Glomerular visceral epithelial cell (primary cell): ENCODE results near the gene SYTL5.
A peak's percentile ranks its signal among the peaks of the same experiment; 100 is the strongest.

Experiments
- DNase-seq: peaks from one replicate; pipeline ENCODE4 v3.0.0-alpha.2; 2016; ENCODE audit errors: extremely low spot score

SYTL5 gene

GRCh38 chrX:38018766-38019425 lies 12.5 kb downstream of the SYTL5 start:
- no peak for DNase-seq

- DNase-seq = no peak
Measured at GRCh38 chrX:38028300-38028699, 21.9 kb downstream of the SYTL5 start.

GRCh38 chrX:38036466-38036865 lies 30.1 kb downstream of the SYTL5 start:
- no peak for DNase-seq

GRCh38 chrX:38038501-38038900 lies 32.1 kb downstream of the SYTL5 start:
- no peak for DNase-seq

GRCh38 chrX:38041237-38041636 lies 34.9 kb downstream of the SYTL5 start:
- no peak for DNase-seq

- no peak for DNase-seq
Measured at GRCh38 chrX:38044701-38045100, 38.3 kb downstream of the SYTL5 start.

- DNase-seq = no peak
Measured at GRCh38 chrX:38045538-38046096, 39.3 kb downstream of the SYTL5 start.

- DNase-seq = no peak
Measured at GRCh38 chrX:38048886-38049285, 42.5 kb downstream of the SYTL5 start.

- no peak for DNase-seq
Measured at GRCh38 chrX:38050806-38051205, 44.5 kb downstream of the SYTL5 start.

GRCh38 chrX:38052096-38052495 lies 45.7 kb downstream of the SYTL5 start:
- peak; percentile 61 for DNase-seq

- peak; percentile 29 for DNase-seq
Measured at GRCh38 chrX:38055170-38055847, 49.0 kb downstream of the SYTL5 start.

GRCh38 chrX:38060331-38060878 lies 54.1 kb downstream of the SYTL5 start:
- DNase-seq = peak; percentile 46

- peak; percentile 50 for DNase-seq
Measured at GRCh38 chrX:38061335-38061734, 55.0 kb downstream of the SYTL5 start.

- DNase-seq = no peak
Measured at GRCh38 chrX:38066934-38067333, 60.6 kb downstream of the SYTL5 start.

- DNase-seq = no peak
Measured at GRCh38 chrX:38069273-38069672, 62.9 kb downstream of the SYTL5 start.

- DNase-seq = no peak
Measured at GRCh38 chrX:38069991-38070390, 63.6 kb downstream of the SYTL5 start.

GRCh38 chrX:38079463-38079862 lies 73.1 kb downstream of the SYTL5 start:
- DNase-seq = no peak

GRCh38 chrX:38080808-38081207 lies 74.5 kb downstream of the SYTL5 start:
- DNase-seq = no peak

- DNase-seq = no peak
Measured at GRCh38 chrX:38081909-38082308, 75.6 kb downstream of the SYTL5 start.

GRCh38 chrX:38082309-38082708 lies 76.0 kb downstream of the SYTL5 start:
- no peak for DNase-seq

GRCh38 chrX:38085813-38086212 lies 79.5 kb downstream of the SYTL5 start:
- DNase-seq = no peak

GRCh38 chrX:38086451-38087215 lies 80.3 kb downstream of the SYTL5 start:
- no peak for DNase-seq
